GM21825 (cell line): ENCODE measurements around the gene IMPA2.

ENCODE experiments used
- ATAC-seq: cut with Tn5 transposase; IDR thresholded peaks from one replicate; pipeline ENCODE4 v1.9.1; 2021; ENCODE audit warnings: mild to moderate bottlenecking, moderate library complexity; ENCODE audit not compliant: unreplicated experiment

The IMPA2 gene

DNA sequence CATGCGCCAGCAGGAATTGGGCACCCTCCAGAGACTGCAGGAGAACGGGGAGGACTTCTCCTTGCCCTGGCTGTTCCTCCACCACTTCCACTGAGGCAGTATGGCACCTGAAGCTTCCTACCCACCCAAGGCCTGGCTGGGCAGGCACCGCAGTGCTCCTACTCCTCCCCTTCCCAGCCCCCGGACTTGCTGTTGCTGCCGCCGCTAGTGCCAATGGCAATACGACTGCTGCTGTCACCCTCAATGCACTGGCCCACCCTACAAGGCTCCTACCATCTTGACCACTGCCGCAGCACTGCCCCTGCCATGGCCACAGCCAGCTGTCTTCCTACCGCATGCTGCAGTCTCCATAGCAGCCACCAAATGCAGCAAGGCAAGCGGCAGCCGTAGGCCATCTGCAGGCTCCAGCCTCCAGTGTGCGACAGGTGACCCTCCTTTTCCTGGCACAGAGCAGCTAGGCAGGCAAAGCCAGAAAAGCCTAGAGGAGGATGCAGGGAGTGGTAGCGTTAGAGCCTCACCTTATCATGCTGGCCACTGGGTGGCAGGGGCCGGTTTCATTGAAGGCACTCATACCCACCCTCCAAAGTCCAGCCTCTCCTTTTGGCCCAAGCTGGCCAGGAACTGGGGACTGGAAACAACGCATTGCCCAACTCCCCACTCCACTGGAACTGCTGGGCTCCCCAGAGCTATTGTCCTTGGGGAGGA, 64.9 kb downstream of the IMPA2 start:
- ATAC-seq: no peak

DNA sequence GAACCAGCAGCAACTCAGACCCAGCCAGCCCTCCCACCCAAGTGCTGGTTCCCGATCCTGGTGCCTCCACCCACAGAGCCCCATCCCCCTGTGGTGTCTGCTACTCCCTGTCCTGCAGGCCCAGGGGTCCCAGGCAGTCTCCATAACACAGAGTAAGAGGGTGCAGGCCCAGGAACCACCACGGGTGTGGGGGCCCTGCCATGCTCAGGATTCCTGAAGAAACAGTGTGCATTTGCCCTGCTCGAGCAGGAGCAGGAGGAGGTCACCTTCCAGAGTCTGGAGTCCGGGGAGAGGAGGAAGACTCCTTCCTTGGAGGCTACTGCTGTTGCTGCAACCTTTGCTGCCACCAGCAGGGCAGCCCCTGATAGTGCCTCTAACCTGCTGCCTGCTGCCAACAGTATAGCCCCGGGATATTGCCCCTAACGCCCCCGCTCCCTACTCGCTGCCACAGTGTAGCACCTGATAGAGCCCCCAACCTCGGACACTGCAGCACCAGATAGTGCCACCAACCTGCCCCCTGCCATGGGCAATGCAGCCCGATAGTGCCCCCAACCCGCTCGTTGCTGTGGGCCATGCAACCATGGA, 65.5 kb downstream of the IMPA2 start:
- ATAC-seq: no peak

- no peak for ATAC-seq
These were observed 66.9 kb downstream of the IMPA2 start for GRCh38 chr18:12048010-12048826.

DNA sequence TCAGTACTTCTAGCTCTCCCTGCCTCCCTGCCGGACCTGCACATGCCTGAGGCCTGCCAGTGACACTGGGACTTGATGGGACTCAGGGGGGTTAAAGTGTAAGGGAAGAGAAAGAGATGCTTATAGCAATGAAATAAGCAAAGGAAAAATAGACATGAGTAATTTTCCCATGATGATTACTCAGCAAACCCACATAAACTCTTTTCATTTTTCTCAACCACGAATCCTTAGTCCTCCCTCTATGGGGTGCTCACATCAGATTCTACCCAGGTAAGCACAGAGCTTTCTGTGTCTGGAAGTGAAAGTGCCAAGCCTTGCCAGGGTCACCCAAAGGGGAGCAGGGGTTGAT, 67.5 kb downstream of the IMPA2 start:
- no peak for ATAC-seq

DNA sequence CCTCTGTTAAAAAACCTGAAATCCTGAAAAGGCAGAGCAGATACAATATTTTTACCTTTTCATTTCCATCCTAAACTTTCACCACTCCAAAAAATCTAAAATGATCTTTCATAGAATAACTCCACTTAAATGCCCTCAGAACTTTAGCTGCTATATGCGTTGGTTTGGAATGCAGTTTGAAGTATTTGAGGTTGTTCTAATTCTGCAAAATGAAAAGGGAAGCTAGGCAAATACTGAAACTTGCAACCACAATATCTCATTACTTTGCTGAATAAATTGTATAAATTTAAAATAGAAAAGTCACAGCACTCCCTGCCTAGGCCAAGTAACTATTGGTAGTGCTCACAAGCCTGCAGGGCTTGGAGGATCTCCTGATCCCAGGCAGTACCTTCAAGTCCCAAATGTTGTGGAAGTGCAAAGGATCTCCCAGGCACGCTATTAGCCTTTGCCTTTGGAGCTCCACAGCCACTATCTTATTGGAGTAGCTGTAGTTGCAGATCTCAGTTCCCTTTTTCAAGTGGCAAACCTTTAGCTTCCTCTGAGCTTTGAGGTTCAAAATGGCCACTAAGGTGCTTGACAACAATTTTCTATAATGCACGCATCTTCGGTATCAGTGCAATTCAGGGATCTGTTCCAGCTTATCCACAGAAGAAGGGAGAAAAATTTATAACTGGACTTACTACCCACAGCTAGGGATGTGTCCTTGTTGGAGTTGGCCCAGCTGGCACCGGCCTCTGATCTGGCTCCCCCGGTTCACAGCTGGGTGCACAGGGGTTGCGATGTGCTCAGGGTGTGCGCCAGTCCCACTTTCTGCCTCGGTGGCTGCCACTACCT, 68.9 kb downstream of the IMPA2 start:
- peak; percentile 88 for ATAC-seq

GRCh38 chr18:12052866-12053265, 71.6 kb downstream of the IMPA2 start:
- ATAC-seq: no peak

- peak; percentile 48 for ATAC-seq
These were observed 72.0 kb downstream of the IMPA2 start for GRCh38 chr18:12053289-12053688.

DNA sequence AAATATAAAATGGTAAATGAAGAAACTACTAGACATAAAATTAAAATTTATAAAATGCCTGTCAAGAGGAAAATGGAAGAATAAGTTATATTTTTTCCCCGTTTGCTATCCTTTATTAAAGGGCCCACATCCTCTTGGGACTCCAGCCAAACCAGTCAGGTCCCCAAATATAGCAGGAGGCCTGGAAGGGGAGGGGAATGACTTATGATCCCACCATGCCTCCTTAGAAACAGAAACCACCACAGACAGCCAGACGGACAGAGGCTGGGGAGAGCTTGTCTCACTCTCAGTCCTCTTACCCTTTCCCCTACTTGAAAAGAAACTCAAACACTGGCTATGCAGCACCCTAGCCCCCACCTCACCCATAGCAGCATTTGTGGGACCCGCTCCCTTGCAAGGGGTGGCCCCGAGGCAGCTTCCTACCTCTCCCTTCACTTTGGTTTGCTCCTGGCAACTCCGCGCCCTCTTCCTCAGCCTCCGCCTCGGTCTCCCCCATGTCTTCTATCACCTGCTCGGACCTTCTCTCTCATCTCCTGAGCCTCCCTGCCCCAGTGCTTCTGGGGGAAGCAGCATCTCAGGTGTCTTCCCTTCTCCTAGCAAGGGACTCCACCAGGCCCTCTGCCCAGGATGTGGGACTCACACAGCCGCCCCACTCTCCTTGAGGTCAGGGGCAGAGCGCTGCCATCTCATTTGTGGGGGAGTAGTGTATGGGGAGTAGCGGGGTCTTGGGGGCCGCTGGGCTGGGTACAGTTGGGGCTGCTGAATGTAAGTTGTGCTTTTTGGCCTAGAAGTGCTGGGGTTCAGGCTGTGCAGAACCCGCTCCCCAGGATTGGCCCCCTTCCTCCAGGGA, 75.0 kb downstream of the IMPA2 start:
- ATAC-seq: no peak

DNA sequence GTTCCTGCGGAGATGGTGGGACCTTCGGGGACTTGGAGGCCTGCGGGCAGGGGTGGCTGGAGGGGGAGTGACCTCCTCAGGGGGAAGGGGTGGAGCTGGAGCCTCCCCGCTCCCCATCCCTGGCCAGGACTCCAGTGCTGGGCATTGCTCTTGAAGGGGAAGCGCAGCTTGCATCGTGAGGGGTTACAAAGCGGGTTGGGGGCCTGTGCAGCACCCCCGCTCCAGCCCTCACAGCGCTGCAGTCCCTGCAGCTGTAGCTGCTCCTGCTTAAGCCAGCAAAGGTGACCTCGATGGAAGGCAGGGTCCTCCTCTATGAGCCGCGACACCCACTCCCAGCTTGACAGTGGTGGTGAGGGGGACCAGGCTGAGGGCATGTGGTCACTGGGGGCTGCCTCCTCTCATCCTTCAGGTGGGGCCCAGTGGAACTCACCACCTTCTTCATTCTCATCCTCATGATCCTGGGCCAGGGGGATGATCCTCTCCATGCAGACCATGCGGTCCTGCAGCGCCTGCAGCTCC, 75.6 kb downstream of the IMPA2 start:
- no peak for ATAC-seq

- no peak for ATAC-seq
These were observed 76.2 kb downstream of the IMPA2 start for GRCh38 chr18:12057419-12058039.

- ATAC-seq: no peak
These were observed 78.3 kb downstream of the IMPA2 start for GRCh38 chr18:12059334-12060181.

GRCh38 chr18:12060182-12060870, 79.0 kb downstream of the IMPA2 start:
- ATAC-seq: no peak

- no peak for ATAC-seq
These were observed 80.4 kb downstream of the IMPA2 start for GRCh38 chr18:12061685-12062084.

- no peak for ATAC-seq
These were observed 81.7 kb downstream of the IMPA2 start for GRCh38 chr18:12062974-12063373.

- ATAC-seq: no peak
These were observed 82.9 kb downstream of the IMPA2 start for GRCh38 chr18:12064086-12064763.

GRCh38 chr18:12065397-12065796, 84.1 kb downstream of the IMPA2 start:
- ATAC-seq: no peak

DNA sequence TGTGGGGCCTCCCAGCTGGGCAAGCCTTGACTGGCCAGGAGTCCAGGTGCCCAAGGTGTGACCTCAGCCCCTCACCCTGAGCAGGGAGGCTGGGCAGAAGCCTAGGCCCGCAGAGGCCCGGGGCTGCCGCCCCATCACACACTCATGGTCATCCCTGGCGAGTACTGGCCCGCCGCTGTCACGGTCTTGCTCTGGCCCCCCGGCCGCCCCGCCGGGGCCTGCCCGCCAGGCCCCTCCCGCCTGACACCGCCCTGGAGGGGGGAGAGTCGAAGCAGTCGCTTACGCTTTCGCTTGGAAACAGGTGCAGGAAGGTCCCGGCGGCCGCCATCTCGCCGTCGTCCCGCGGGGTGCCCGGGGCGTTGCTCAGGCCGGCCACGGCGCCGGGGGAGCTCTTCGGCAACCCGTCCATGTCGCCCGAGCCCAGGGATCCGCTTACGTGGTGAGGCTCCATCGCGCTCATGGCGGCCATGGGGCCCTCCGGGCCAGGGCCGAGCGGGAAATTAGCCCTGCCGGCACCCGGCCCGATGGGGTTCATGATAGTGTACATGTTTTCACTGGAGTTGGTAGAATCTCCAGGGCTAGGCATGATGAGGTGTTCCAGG, 85.7 kb downstream of the IMPA2 start:
- ATAC-seq: no peak
